Activated CD8-positive, alpha-beta T cell treated with anti-CD3 and anti-CD28 coated beads for 36 hours (primary cell): Measurements from ENCODE around the gene GPBP1L1. TPM values are rescaled to one million over a fixed set of nuclear protein-coding genes. Genes with fewer than 3 reads are reported as not detected.

Source experiments
- ATAC-seq: fragments of 200-7000 bp; cut with Tn5 transposase; one replicate; pipeline ENCODE4 v1.10.0; 2021; ENCODE audit warnings: mild to moderate bottlenecking, moderate library complexity
- CTCF ChIA-PET: fragments of 350-600 bp; sonication (Branson Sonifier 250); formaldehyde crosslinking; loops from one replicate; lab custom pipeline; 2021; ENCODE audit warnings: antibody characterized with exemption; lab: Charles Lee
- POLR2A ChIA-PET: fragments of 350-600 bp; sonication (Branson Sonifier 250); formaldehyde crosslinking; loops from one replicate; lab custom pipeline; 2021; ENCODE audit warnings: antibody characterized with exemption; lab: Charles Lee
- DNase-seq: peaks from one replicate; pipeline ENCODE4 v3.0.0-alpha.2; 2020
- H3K27ac Mint-ChIP-seq: one replicate; pipeline ENCODE4 v1.8.0; 2021; ENCODE audit warnings: mild to moderate bottlenecking, mixed read lengths
- H3K27me3 Mint-ChIP-seq: one replicate; pipeline ENCODE4 v1.8.0; 2021; ENCODE audit warnings: mixed read lengths
- H3K36me3 Mint-ChIP-seq: one replicate; pipeline ENCODE4 v1.8.0; 2021; ENCODE audit warnings: low read depth, mixed read lengths
- H3K4me1 Mint-ChIP-seq: one replicate; pipeline ENCODE4 v1.8.0; 2021; ENCODE audit warnings: low read depth, mixed read lengths
- H3K4me3 Mint-ChIP-seq: one replicate; pipeline ENCODE4 v1.8.0; 2021; ENCODE audit warnings: mild to moderate bottlenecking, moderate library complexity, mixed read lengths
- H3K9me3 Mint-ChIP-seq: one replicate; pipeline ENCODE4 v1.8.0; 2021; ENCODE audit warnings: mixed read lengths
- CTCF ChIP-seq: fragments of 200-600 bp; IDR thresholded peaks from one replicate; pipeline ENCODE4 v1.8.0; 2022; ENCODE audit warnings: antibody characterized with exemption, mild to moderate bottlenecking
- intact Hi-C: fragments of 100-400 bp; cut with micrococcal nuclease; formaldehyde crosslinking; loops from one replicate; pipeline ENCODE4 v1.10.0; 2022
- total RNA-seq, 2 experiments: library from RNA; stranded (reverse); gene quantifications; one replicate each; pipeline ENCODE4 v1.2.3, GENCODE V29; 2021

Gene GPBP1L1
- total RNA-seq, 2 experiments from 2014 or later: 95.7 to 105 TPM

GRCh38 chr1:45630429-45630828 is 55.9 kb downstream of the GPBP1L1 start:
- no peak overlapping the region for H3K4me3 Mint-ChIP-seq
- no peak for ATAC-seq
- intact Hi-C loops: no loop called here

GRCh38 chr1:45629035-45629434 is 57.3 kb downstream of the GPBP1L1 start:
- intact Hi-C loops: no loop called here
- CTCF ChIA-PET: interaction anchor here (1.2 to 1.4 kb wide), 2 partner anchors 18 to 269 kb away, joined by 3 read pairs; no protein-coding TSS in a partner anchor
- H3K4me1 Mint-ChIP-seq: no peaks in the 10 kb centered on the region
- no peaks in the 10 kb centered on the region for H3K9me3 Mint-ChIP-seq
- no peak for TF ChIP-seq CTCF
- no peak overlapping the region for H3K4me3 Mint-ChIP-seq
- DNase-seq (no peak), ATAC-seq (no peak)
- POLR2A ChIA-PET: no interaction called here
- H3K36me3 Mint-ChIP-seq: peaks cover 46% of the 10 kb centered on the region
- H3K27me3 Mint-ChIP-seq: no peaks in the 10 kb centered on the region
- no peak overlapping the region for H3K27ac Mint-ChIP-seq

More at GRCh38 chr1:45630429-45630828, 55.9 kb downstream of the GPBP1L1 start:
- no peak for DNase-seq
- TF ChIP-seq CTCF: no peak
- POLR2A ChIA-PET: no interaction called here
- no peaks in the 10 kb centered on the region for H3K9me3 Mint-ChIP-seq
- CTCF ChIA-PET: no interaction called here
- no peaks in the 10 kb centered on the region for H3K27me3 Mint-ChIP-seq
- peak overlapping the region; percentile 2 for H3K27ac Mint-ChIP-seq
- peaks cover 40% of the 10 kb centered on the region for H3K36me3 Mint-ChIP-seq
- no peaks in the 10 kb centered on the region for H3K4me1 Mint-ChIP-seq

GRCh38 chr1:45623972-45624371 is 62.4 kb downstream of the GPBP1L1 start, which contains the start of gene CCDC17:
Gene CCDC17 (minus strand): TSS chr1:45624054. CDS start chr1:45623909, 145 bp downstream.
- no peaks in the 10 kb centered on the region for H3K27me3 Mint-ChIP-seq
- no peaks in the 10 kb centered on the region for H3K9me3 Mint-ChIP-seq
- no peaks in the 10 kb centered on the region for H3K4me1 Mint-ChIP-seq
- POLR2A ChIA-PET: interaction anchor here (1.2 to 3.2 kb wide), 3 partner anchors 11 to 102 kb away, joined by 3 to 19 read pairs (median 4); partner anchors contain the start of gene PRDX1
- TF ChIP-seq CTCF: no peak
- ATAC-seq (no peak), DNase-seq (no peak)
- peaks cover 25% of the 10 kb centered on the region for H3K36me3 Mint-ChIP-seq
- CTCF ChIA-PET: no interaction called here
- no peak within 1 kb of the TSS for H3K4me3 Mint-ChIP-seq
- intact Hi-C loops: no loop called here
- H3K27ac Mint-ChIP-seq: no peak within 1 kb of the TSS

GRCh38 chr1:45622524-45623394 is 63.6 kb downstream of the GPBP1L1 start:
- peaks cover 22% of the 10 kb centered on the region for H3K36me3 Mint-ChIP-seq
- ATAC-seq: peak; percentile 6
- POLR2A ChIA-PET: interaction anchor here (0.8 to 3.2 kb wide), 3 partner anchors 10 to 183 kb away, joined by 3 to 19 read pairs (median 3); no protein-coding TSS in a partner anchor
- H3K27ac Mint-ChIP-seq: no peak overlapping the region
- CTCF ChIA-PET: no interaction called here
- H3K27me3 Mint-ChIP-seq: no peaks in the 10 kb centered on the region
- no peak for TF ChIP-seq CTCF
- no peaks in the 10 kb centered on the region for H3K9me3 Mint-ChIP-seq
- intact Hi-C loops: no loop called here
- no peak for DNase-seq
- no peaks in the 10 kb centered on the region for H3K4me1 Mint-ChIP-seq
- H3K4me3 Mint-ChIP-seq: no peak overlapping the region
